Measurements from ENCODE around the gene PTPRR. TPM values are rescaled to one million over a fixed set of nuclear protein-coding genes. Genes with fewer than 3 reads are reported as not detected.

The PTPRR gene
- total RNA-seq, 2 experiments from 2014 or later: not detected

- no peaks in the 10 kb centered on the region for H3K27me3 Mint-ChIP-seq
- CTCF ChIA-PET: interaction anchor here (0.7 kb wide), 1 partner anchor 323 kb away, joined by 3 read pairs; no protein-coding TSS in a partner anchor
- no peaks in the 10 kb centered on the region for H3K9me3 Mint-ChIP-seq (ENCODE audit: low read depth)
- no peaks in the 10 kb centered on the region for H3K4me1 Mint-ChIP-seq
- ATAC-seq (no peak), DNase-seq (no peak)
- no peak overlapping the region for H3K4me3 Mint-ChIP-seq
- H3K36me3 Mint-ChIP-seq: no peaks in the 10 kb centered on the region
- H3K27ac Mint-ChIP-seq: no peak overlapping the region
Measured at GRCh38 chr12:70933133-70933532, 12.6 kb upstream of the PTPRR start.

GRCh38 chr12:70929029-70929428 is 8.5 kb upstream of the PTPRR start:
- H3K4me3 Mint-ChIP-seq: no peak overlapping the region
- H3K36me3 Mint-ChIP-seq: no peaks in the 10 kb centered on the region

GRCh38 chr12:70928071-70928470 is 7.5 kb upstream of the PTPRR start:
- no peaks in the 10 kb centered on the region for H3K27me3 Mint-ChIP-seq
- CTCF ChIA-PET: no interaction called here
- DNase-seq: no peak
- H3K27ac Mint-ChIP-seq: no peak overlapping the region
- no peaks in the 10 kb centered on the region for H3K36me3 Mint-ChIP-seq
- no peak for ATAC-seq
- no peak overlapping the region for H3K4me3 Mint-ChIP-seq
- H3K4me1 Mint-ChIP-seq: no peaks in the 10 kb centered on the region
- H3K9me3 Mint-ChIP-seq (ENCODE audit: low read depth): peaks cover 2% of the 10 kb centered on the region

More at GRCh38 chr12:70929029-70929428, 8.5 kb upstream of the PTPRR start:
- ATAC-seq (no peak), DNase-seq (no peak)
- no peaks in the 10 kb centered on the region for H3K4me1 Mint-ChIP-seq
- CTCF ChIA-PET: no interaction called here
- H3K27ac Mint-ChIP-seq: no peak overlapping the region
- no peaks in the 10 kb centered on the region for H3K27me3 Mint-ChIP-seq
- peaks cover 2% of the 10 kb centered on the region for H3K9me3 Mint-ChIP-seq (ENCODE audit: low read depth)

- H3K27me3 Mint-ChIP-seq: no peaks in the 10 kb centered on the region
Measured at GRCh38 chr12:70927356-70927755, 6.8 kb upstream of the PTPRR start.

GRCh38 chr12:70925539-70925938 is 5.0 kb upstream of the PTPRR start:
- CTCF ChIA-PET: no interaction called here
- H3K4me1 Mint-ChIP-seq: no peaks in the 10 kb centered on the region
- no peaks in the 10 kb centered on the region for H3K27me3 Mint-ChIP-seq
- no peak overlapping the region for H3K27ac Mint-ChIP-seq
- DNase-seq: no peak
- no peaks in the 10 kb centered on the region for H3K36me3 Mint-ChIP-seq
- H3K4me3 Mint-ChIP-seq: no peak overlapping the region
- no peak for ATAC-seq
- H3K9me3 Mint-ChIP-seq (ENCODE audit: low read depth): peaks cover 2% of the 10 kb centered on the region

More at GRCh38 chr12:70927356-70927755, 6.8 kb upstream of the PTPRR start:
- Mint-ChIP-seq H3K4me1 (no peaks in the 10 kb centered on the region), H3K4me3 (no peak overlapping the region), H3K9me3 (ENCODE audit: low read depth) (peaks cover 2% of the 10 kb centered on the region), H3K27ac (no peak overlapping the region), H3K36me3 (no peaks in the 10 kb centered on the region)
- DNase-seq (no peak), ATAC-seq (no peak)
- CTCF ChIA-PET: no interaction called here

GRCh38 chr12:70920891-70921290 is 353 bp upstream of the PTPRR start:
- Mint-ChIP-seq H3K27ac (no peak overlapping the region), H3K36me3 (no peaks in the 10 kb centered on the region), H3K4me3 (no peak overlapping the region), H3K27me3 (peaks cover 2% of the 10 kb centered on the region), H3K9me3 (ENCODE audit: low read depth) (peaks cover 2% of the 10 kb centered on the region), H3K4me1 (no peaks in the 10 kb centered on the region)
- no peak for ATAC-seq
- DNase-seq: no peak
- CTCF ChIA-PET: no interaction called here

GRCh38 chr12:70919597-70920035 is 922 bp downstream of the PTPRR start:
- no peaks in the 10 kb centered on the region for H3K4me1 Mint-ChIP-seq
- DNase-seq (no peak), ATAC-seq (no peak)
- H3K9me3 Mint-ChIP-seq (ENCODE audit: low read depth): peaks cover 2% of the 10 kb centered on the region
- CTCF ChIA-PET: no interaction called here
- H3K27me3 Mint-ChIP-seq: peaks cover 2% of the 10 kb centered on the region
- no peak overlapping the region for H3K27ac Mint-ChIP-seq
- no peaks in the 10 kb centered on the region for H3K36me3 Mint-ChIP-seq
- H3K4me3 Mint-ChIP-seq: no peak overlapping the region

GRCh38 chr12:70919176-70919575 is 1.4 kb downstream of the PTPRR start:
- CTCF ChIA-PET: no interaction called here
- no peak overlapping the region for H3K4me3 Mint-ChIP-seq
- peaks cover 1% of the 10 kb centered on the region for H3K9me3 Mint-ChIP-seq (ENCODE audit: low read depth)
- H3K27me3 Mint-ChIP-seq: peaks cover 2% of the 10 kb centered on the region
- no peaks in the 10 kb centered on the region for H3K4me1 Mint-ChIP-seq
- DNase-seq (no peak), ATAC-seq (no peak)
- H3K36me3 Mint-ChIP-seq: no peaks in the 10 kb centered on the region
- no peak overlapping the region for H3K27ac Mint-ChIP-seq

GRCh38 chr12:70918321-70918720 is 2.2 kb downstream of the PTPRR start:
- no peaks in the 10 kb centered on the region for H3K9me3 Mint-ChIP-seq (ENCODE audit: low read depth)
- no peaks in the 10 kb centered on the region for H3K4me1 Mint-ChIP-seq
- no peaks in the 10 kb centered on the region for H3K36me3 Mint-ChIP-seq
- H3K4me3 Mint-ChIP-seq: no peak overlapping the region
- DNase-seq (no peak), ATAC-seq (no peak)
- peaks cover 2% of the 10 kb centered on the region for H3K27me3 Mint-ChIP-seq
- CTCF ChIA-PET: no interaction called here
- no peak overlapping the region for H3K27ac Mint-ChIP-seq

- CTCF ChIA-PET: no interaction called here
- H3K9me3 Mint-ChIP-seq (ENCODE audit: low read depth): no peaks in the 10 kb centered on the region
- ATAC-seq: no peak
- no peak overlapping the region for H3K27ac Mint-ChIP-seq
- H3K4me1 Mint-ChIP-seq: no peaks in the 10 kb centered on the region
- no peaks in the 10 kb centered on the region for H3K36me3 Mint-ChIP-seq
- DNase-seq: no peak
- H3K27me3 Mint-ChIP-seq: no peaks in the 10 kb centered on the region
- no peak overlapping the region for H3K4me3 Mint-ChIP-seq
Measured at GRCh38 chr12:70910666-70911065, 9.9 kb downstream of the PTPRR start.

GRCh38 chr12:70908978-70909377 is 11.6 kb downstream of the PTPRR start:
- no peak for DNase-seq
- Mint-ChIP-seq H3K27me3 (no peaks in the 10 kb centered on the region), H3K36me3 (no peaks in the 10 kb centered on the region), H3K4me1 (no peaks in the 10 kb centered on the region), H3K4me3 (no peak overlapping the region), H3K9me3 (ENCODE audit: low read depth) (no peaks in the 10 kb centered on the region), H3K27ac (no peak overlapping the region)
- no peak for ATAC-seq
- CTCF ChIA-PET: no interaction called here

- Mint-ChIP-seq H3K27me3 (no peaks in the 10 kb centered on the region), H3K4me1 (no peaks in the 10 kb centered on the region), H3K4me3 (no peak overlapping the region), H3K36me3 (no peaks in the 10 kb centered on the region), H3K27ac (no peak overlapping the region), H3K9me3 (ENCODE audit: low read depth) (no peaks in the 10 kb centered on the region)
- no peak for ATAC-seq
- CTCF ChIA-PET: no interaction called here
- no peak for DNase-seq
Measured at GRCh38 chr12:70907412-70907811, 13.1 kb downstream of the PTPRR start.

- no peaks in the 10 kb centered on the region for H3K4me1 Mint-ChIP-seq
- CTCF ChIA-PET: no interaction called here
- H3K36me3 Mint-ChIP-seq: no peaks in the 10 kb centered on the region
- ATAC-seq (no peak), DNase-seq (no peak)
- H3K27ac Mint-ChIP-seq: no peak overlapping the region
- H3K4me3 Mint-ChIP-seq: no peak overlapping the region
- no peaks in the 10 kb centered on the region for H3K27me3 Mint-ChIP-seq
- H3K9me3 Mint-ChIP-seq (ENCODE audit: low read depth): peaks cover 2% of the 10 kb centered on the region
Measured at GRCh38 chr12:70895956-70896355, 24.6 kb downstream of the PTPRR start.

GRCh38 chr12:70892593-70892992 is 27.9 kb downstream of the PTPRR start:
- Mint-ChIP-seq H3K9me3 (ENCODE audit: low read depth) (peaks cover 2% of the 10 kb centered on the region), H3K36me3 (no peaks in the 10 kb centered on the region), H3K27ac (no peak overlapping the region), H3K4me3 (no peak overlapping the region), H3K27me3 (no peaks in the 10 kb centered on the region), H3K4me1 (no peaks in the 10 kb centered on the region)
- ATAC-seq: no peak
- DNase-seq: no peak
- CTCF ChIA-PET: no interaction called here

All from activated CD8-positive, alpha-beta memory T cell treated with anti-CD3 and anti-CD28 coated beads, Interleukin-2, amount 10 ng/mL, durations not matched to agents 7 days and 5 days (primary cell).